Mesendoderm (in vitro differentiated cells): ENCODE measurements around the gene PTPRU.
"Not testable (repeated sequence)": the region's sequence is repeated elsewhere in the genome, so short reads cannot be mapped to it uniquely, and the experiment has no call there.

Source experiments
- DNase-seq: peaks from one replicate; pipeline ENCODE4 v3.0.0; 2013
- H2AK5ac ChIP-seq: 2 replicates; pipeline ENCODE4 v1.6.1; 2013; ENCODE audit warnings: low read length, inconsistent platforms
- H2BK120ac ChIP-seq: 2 replicates; pipeline ENCODE4 v1.6.1; 2013; ENCODE audit warnings: low read depth, mild to moderate bottlenecking, low read length, moderate library complexity, mixed read lengths
- H2BK15ac ChIP-seq: replicated peaks from 2 replicates; pipeline ENCODE4 v1.6.1; 2013; ENCODE audit warnings: low read depth, mild to moderate bottlenecking, moderate library complexity
- H2BK5ac ChIP-seq: 2 replicates; pipeline ENCODE4 v1.6.1; 2013; ENCODE audit warnings: low read length, inconsistent platforms
- H3K18ac ChIP-seq: 2 replicates; pipeline ENCODE4 v1.6.1; 2013; ENCODE audit warnings: mild to moderate bottlenecking, low read length, mixed read lengths
- H3K23ac ChIP-seq: one replicate; pipeline ENCODE4 v1.6.1; 2013; ENCODE audit warnings: low read length
- H3K27ac ChIP-seq: 2 replicates; pipeline ENCODE4 v1.5.1; 2013; ENCODE audit warnings: low read depth, mild to moderate bottlenecking, inconsistent platforms, low read length, moderate library complexity
- H3K27me3 ChIP-seq: 2 replicates; pipeline ENCODE4 v1.6.1; 2013; ENCODE audit warnings: low read length, control low read depth, mild to moderate bottlenecking, inconsistent platforms; ENCODE audit not compliant: insufficient read depth, poor library complexity
- H3K36me3 ChIP-seq: 2 replicates; pipeline ENCODE4 v1.6.1; 2013; ENCODE audit warnings: low read length, inconsistent platforms; ENCODE audit not compliant: control insufficient read depth, insufficient read depth
- H3K4ac ChIP-seq: one replicate; pipeline ENCODE4 v1.6.1; 2013; ENCODE audit warnings: low read depth, mild to moderate bottlenecking, low read length, moderate library complexity
- H3K4me1 ChIP-seq: 2 replicates; pipeline ENCODE4 v1.6.1; 2013; ENCODE audit warnings: low read depth, low read length, inconsistent platforms; ENCODE audit not compliant: control insufficient read depth
- H3K4me2 ChIP-seq: 2 replicates; pipeline ENCODE4 v1.6.1; 2013; ENCODE audit warnings: low read length
- H3K4me3 ChIP-seq: 2 replicates; pipeline ENCODE4 v1.5.1; 2013; ENCODE audit warnings: mild to moderate bottlenecking, low read length
- H3K56ac ChIP-seq: one replicate; pipeline ENCODE4 v1.6.1; 2013; ENCODE audit warnings: low read length
- H3K79me1 ChIP-seq: 2 replicates; pipeline ENCODE4 v1.6.1; 2013; ENCODE audit warnings: low read length, inconsistent platforms
- H3K79me2 ChIP-seq: 2 replicates; pipeline ENCODE4 v1.6.1; 2013; ENCODE audit warnings: mild to moderate bottlenecking, low read length; ENCODE audit not compliant: control insufficient read depth, insufficient read depth
- H3K9ac ChIP-seq: 2 replicates; pipeline ENCODE4 v1.6.1; 2013; ENCODE audit warnings: low read length, inconsistent platforms
- H4K5ac ChIP-seq: one replicate; pipeline ENCODE4 v1.6.1; 2013; ENCODE audit warnings: low read length
- H4K8ac ChIP-seq: one replicate; pipeline ENCODE4 v1.6.1; 2013; ENCODE audit warnings: low read depth, mild to moderate bottlenecking, control low read depth, low read length, moderate library complexity
- WGBS: extraction: QIAGEN DNeasy Blood & Tissue Kit; methylation state at CpG from one replicate; pipeline ENCODE4 v1.1.7; 2013; ENCODE audit warnings: low lambda C conversion rate, missing lambda C conversion rate; ENCODE audit not compliant: insufficient coverage; ENCODE audit errors: extremely low coverage; 5-methylcytosine and 5-hydroxymethylcytosine counted together

PTPRU gene

GRCh38 chr1:29311352-29312030 lies 75.2 kb downstream of the PTPRU start:
- DNase-seq = no peak
- no peak overlapping the region for H3K4ac ChIP-seq
- H2BK5ac ChIP-seq = no peak overlapping the region
- no peak overlapping the region for H3K18ac ChIP-seq
- no peaks in the 10 kb centered on the region for H3K27me3 ChIP-seq
- no peaks in the 10 kb centered on the region for H3K79me2 ChIP-seq
- H4K5ac ChIP-seq = no peak overlapping the region
- H3K4me1 ChIP-seq = no peaks in the 10 kb centered on the region
- no peaks in the 10 kb centered on the region for H3K79me1 ChIP-seq
- no peak overlapping the region for H2BK120ac ChIP-seq
- WGBS = no CpG with 5 or more reads among the region's 16 CpGs
- no peak overlapping the region for H3K4me3 ChIP-seq
- H4K8ac ChIP-seq = no peak overlapping the region
- H3K56ac ChIP-seq = no peak overlapping the region
- H3K9ac ChIP-seq = no peak overlapping the region
- no peak overlapping the region for H2BK15ac ChIP-seq
- H3K27ac ChIP-seq = no peak overlapping the region
- H3K23ac ChIP-seq = no peak overlapping the region
- no peak overlapping the region for H3K4me2 ChIP-seq
- H3K36me3 ChIP-seq = peaks cover 6% of the 10 kb centered on the region
- H2AK5ac ChIP-seq = no peak overlapping the region

- H3K4me2 ChIP-seq = no peak overlapping the region
- no CpG with 5 or more reads among the region's 24 CpGs for WGBS
- H3K18ac ChIP-seq = no peak overlapping the region
- no peak overlapping the region for H3K4ac ChIP-seq
- no peaks in the 10 kb centered on the region for H3K27me3 ChIP-seq
- H4K5ac ChIP-seq = no peak overlapping the region
- H2AK5ac ChIP-seq = no peak overlapping the region
- peaks cover 9% of the 10 kb centered on the region for H3K36me3 ChIP-seq
- no peak overlapping the region for H3K56ac ChIP-seq
- H2BK5ac ChIP-seq = no peak overlapping the region
- no peaks in the 10 kb centered on the region for H3K79me1 ChIP-seq
- H2BK15ac ChIP-seq = no peak overlapping the region
- H3K4me3 ChIP-seq = no peak overlapping the region
- H3K9ac ChIP-seq = no peak overlapping the region
- H3K79me2 ChIP-seq = no peaks in the 10 kb centered on the region
- peak; percentile 36 for DNase-seq
- H3K23ac ChIP-seq = no peak overlapping the region
- no peak overlapping the region for H4K8ac ChIP-seq
- no peak overlapping the region for H3K27ac ChIP-seq
- H2BK120ac ChIP-seq = no peak overlapping the region
- H3K4me1 ChIP-seq = no peaks in the 10 kb centered on the region
Observed at GRCh38 chr1:29312469-29313461, 76.4 kb downstream of the PTPRU start.

- not testable (repeated sequence) for DNase-seq, H3K4ac ChIP-seq, H3K27me3 ChIP-seq, H3K79me1 ChIP-seq, H4K5ac ChIP-seq, H3K27ac ChIP-seq, H3K4me3 ChIP-seq, H2BK120ac ChIP-seq, H3K56ac ChIP-seq, H3K36me3 ChIP-seq, H3K23ac ChIP-seq, H2BK5ac ChIP-seq, H2AK5ac ChIP-seq, H3K9ac ChIP-seq, H3K18ac ChIP-seq, H3K79me2 ChIP-seq, H2BK15ac ChIP-seq, H4K8ac ChIP-seq, H3K4me1 ChIP-seq, H3K4me2 ChIP-seq
- no CpG with 5 or more reads among the region's 8 CpGs for WGBS
Observed at GRCh38 chr1:29314685-29315084, 78.4 kb downstream of the PTPRU start.

GRCh38 chr1:29315262-29315661 lies 78.9 kb downstream of the PTPRU start:
- no peak overlapping the region for H4K5ac ChIP-seq
- no peaks in the 10 kb centered on the region for H3K4me1 ChIP-seq
- no peak overlapping the region for H3K27ac ChIP-seq
- H2BK15ac ChIP-seq = no peak overlapping the region
- no peak overlapping the region for H3K9ac ChIP-seq
- H3K4me2 ChIP-seq = no peak overlapping the region
- no peaks in the 10 kb centered on the region for H3K79me1 ChIP-seq
- WGBS = no CpG with 5 or more reads among the region's 15 CpGs
- no peak overlapping the region for H3K23ac ChIP-seq
- H4K8ac ChIP-seq = no peak overlapping the region
- DNase-seq = no peak
- H3K4me3 ChIP-seq = no peak overlapping the region
- peaks cover 9% of the 10 kb centered on the region for H3K36me3 ChIP-seq
- H3K79me2 ChIP-seq = no peaks in the 10 kb centered on the region
- no peak overlapping the region for H3K18ac ChIP-seq
- H2AK5ac ChIP-seq = no peak overlapping the region
- no peak overlapping the region for H3K56ac ChIP-seq
- H3K4ac ChIP-seq = no peak overlapping the region
- H2BK120ac ChIP-seq = no peak overlapping the region
- no peaks in the 10 kb centered on the region for H3K27me3 ChIP-seq
- no peak overlapping the region for H2BK5ac ChIP-seq

GRCh38 chr1:29315876-29316275 lies 79.6 kb downstream of the PTPRU start:
- H3K27me3 ChIP-seq = no peaks in the 10 kb centered on the region
- no peak overlapping the region for H2AK5ac ChIP-seq
- H3K79me2 ChIP-seq = no peaks in the 10 kb centered on the region
- H3K23ac ChIP-seq = no peak overlapping the region
- H3K56ac ChIP-seq = no peak overlapping the region
- no peak overlapping the region for H3K4me3 ChIP-seq
- H2BK5ac ChIP-seq = no peak overlapping the region
- H3K4ac ChIP-seq = no peak overlapping the region
- H4K5ac ChIP-seq = no peak overlapping the region
- no peaks in the 10 kb centered on the region for H3K4me1 ChIP-seq
- H3K9ac ChIP-seq = no peak overlapping the region
- no peak overlapping the region for H3K18ac ChIP-seq
- no peak overlapping the region for H3K4me2 ChIP-seq
- no CpG with 5 or more reads among the region's 4 CpGs for WGBS
- no peaks in the 10 kb centered on the region for H3K79me1 ChIP-seq
- no peak overlapping the region for H2BK120ac ChIP-seq
- H4K8ac ChIP-seq = no peak overlapping the region
- no peak overlapping the region for H2BK15ac ChIP-seq
- no peak for DNase-seq
- H3K27ac ChIP-seq = no peak overlapping the region
- peaks cover 9% of the 10 kb centered on the region for H3K36me3 ChIP-seq
